HepG2 (cell line): ENCODE data around the gene OR52L1.

Experiments used
- AFF4 ChIP-seq: sonication (generic); formaldehyde crosslinking; IDR thresholded peaks from 2 replicates; pipeline ENCODE4 v1.4.0; 2020; ENCODE audit warnings: missing genetic modification reagents
- CENPT ChIP-seq: sonication (generic); formaldehyde crosslinking; IDR thresholded peaks from 2 replicates; pipeline ENCODE4 v1.8.0; 2022; ENCODE audit warnings: low read depth, mild to moderate bottlenecking, moderate library complexity, missing genetic modification reagents
- E2F5 ChIP-seq: sonication (generic); formaldehyde crosslinking; conservative IDR thresholded peaks from 2 replicates; pipeline ENCODE4 v1.4.0; 2020; ENCODE audit warnings: missing genetic modification reagents
- EZH2 ChIP-seq: conservative IDR thresholded peaks from 2 replicates; pipeline ENCODE4 v1.6.1; 2012; ENCODE audit warnings: mild to moderate bottlenecking, low read depth, low read length, moderate library complexity
- KMT2A ChIP-seq: sonication (generic); formaldehyde crosslinking; IDR thresholded peaks from 2 replicates; pipeline ENCODE4 v1.4.0; 2020; ENCODE audit warnings: missing genetic modification reagents
- POLR2A ChIP-seq, 2 experiments: IDR thresholded peaks; 2 replicates each; pipeline ENCODE4 v1.6.1; 2011; ENCODE audit warnings: low read depth in 2 of 2, low read length in 2 of 2, mild to moderate bottlenecking in 1 of 2, moderate library complexity in 1 of 2; ENCODE audit not compliant: insufficient read depth in 1 of 2
- RAD21 ChIP-seq: fragments of 450-650 bp; formaldehyde crosslinking; IDR thresholded peaks from 2 replicates; pipeline ENCODE4 v1.5.0; 2020; ENCODE audit warnings: mild to moderate bottlenecking
- SMARCE1 ChIP-seq: fragments of 450-650 bp; IDR thresholded peaks from 2 replicates; pipeline ENCODE4 v1.6.1; 2017; ENCODE audit warnings: borderline replicate concordance

GRCh38 chr11:5994791-5995190, 8.0 kb upstream of the OR52L1 start:
- TF ChIP-seq RAD21 (no peak), CENPT (CRISPR knock-in tag) (no peak), SMARCE1 (no peak), POLR2A (IDR thresholded peaks at IDR 0.05; ENCODE audit: insufficient read depth in 1 of 2, low read depth in 2 of 2, low read length in 2 of 2) (no peak), E2F5 (CRISPR knock-in tag) (no peak), AFF4 (no peak), KMT2A (CRISPR knock-in tag) (no peak), EZH2 (no peak)
